CD4-positive, alpha-beta T cell treated with Interleukin-4 for 1 hour (primary cell): Measurements from ENCODE around the gene LIN7B.

Experiments used
- DNase-seq, 2 donors: peaks; one replicate each; pipeline ENCODE4 v3.0.0-alpha.2; 2020 to 2022

Gene LIN7B

DNA sequence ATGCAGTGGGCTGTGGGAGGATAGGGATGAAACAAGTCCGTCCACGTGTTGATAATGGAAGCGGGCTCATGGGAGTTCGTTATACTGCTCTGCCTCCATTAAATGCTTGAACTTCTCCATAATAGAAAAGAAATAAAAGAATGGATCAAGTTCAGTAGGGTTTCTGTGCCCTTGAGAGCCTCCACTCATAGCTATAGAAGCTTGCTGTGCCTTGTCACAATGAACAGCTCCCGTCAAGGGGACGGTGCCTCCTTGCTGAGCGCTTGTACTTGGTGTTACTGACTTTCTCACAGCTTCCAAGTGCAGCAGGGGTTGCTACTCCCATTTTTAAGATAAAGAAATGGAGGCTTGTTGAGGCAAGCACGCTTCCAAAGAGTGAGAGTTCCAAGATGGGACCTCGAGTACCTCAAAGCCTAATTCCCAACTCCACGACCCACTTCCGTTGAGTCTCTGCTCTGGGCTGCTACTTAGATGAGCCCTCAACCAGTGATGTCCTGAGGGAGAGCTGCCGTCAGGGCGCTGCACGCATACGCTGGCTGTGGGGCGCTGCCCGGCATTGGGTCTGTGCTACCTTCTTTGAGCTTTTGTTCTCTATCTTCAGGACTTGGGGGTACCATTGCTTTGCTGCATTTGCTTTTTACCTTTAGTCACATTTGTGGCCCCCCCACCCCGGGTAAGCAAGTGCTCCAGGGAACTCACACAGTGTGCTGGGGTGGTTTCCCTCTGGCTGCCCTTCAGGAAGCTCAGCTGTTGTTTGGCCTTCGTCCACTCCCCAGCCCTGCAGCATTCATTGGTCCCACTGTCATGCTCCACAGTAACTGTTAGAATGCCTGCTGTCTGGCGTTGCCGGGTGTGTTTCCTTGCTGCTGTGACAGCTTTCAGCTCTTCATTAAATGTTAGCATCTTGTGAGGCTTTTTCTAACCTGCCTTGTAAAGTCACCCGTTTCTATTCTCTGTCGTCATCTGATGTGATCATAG, 19.4 kb upstream of the LIN7B start:
- DNase-seq, result no peak

DNA sequence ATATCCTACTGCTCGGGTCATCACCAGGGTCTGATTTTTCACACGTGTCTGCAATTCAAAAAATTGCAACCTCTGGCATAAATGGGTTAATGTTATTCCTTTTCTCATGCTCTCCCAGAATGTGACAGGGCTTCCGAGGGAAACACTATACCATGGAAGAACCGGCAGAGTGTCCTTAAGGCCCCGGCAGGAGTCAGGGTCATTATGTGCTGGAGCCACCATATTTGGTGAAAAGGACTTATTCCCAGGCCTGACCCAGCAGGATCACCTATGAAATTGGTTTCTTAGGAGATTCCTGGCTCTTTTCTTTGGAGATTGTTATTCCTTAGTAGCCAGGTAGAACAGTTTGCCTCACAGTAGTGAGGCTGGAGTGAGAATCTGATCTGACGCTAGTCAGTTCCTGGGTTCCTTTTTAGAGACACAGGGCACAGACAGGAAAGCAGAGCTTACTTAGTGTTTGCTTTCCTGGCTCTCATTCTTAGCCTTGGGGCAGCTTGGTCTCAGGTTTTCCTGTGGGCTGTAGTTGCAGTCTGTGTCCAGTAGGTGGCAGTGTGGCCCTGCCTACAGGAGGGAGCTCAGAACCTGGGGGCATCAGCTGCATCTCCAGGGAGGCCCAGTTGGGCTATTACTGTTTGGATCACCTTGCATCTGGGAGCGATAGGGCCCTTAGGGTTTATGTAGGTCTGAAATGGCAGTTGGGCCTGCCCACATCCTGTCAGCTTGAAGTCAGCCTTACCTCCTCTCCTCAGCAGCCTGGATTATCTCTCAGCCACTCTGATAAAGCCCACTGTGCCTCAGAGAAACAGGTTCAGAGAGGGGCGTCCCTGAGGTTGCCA, 16.5 kb upstream of the LIN7B start:
- peak; percentile 80 to 85 for DNase-seq

DNA sequence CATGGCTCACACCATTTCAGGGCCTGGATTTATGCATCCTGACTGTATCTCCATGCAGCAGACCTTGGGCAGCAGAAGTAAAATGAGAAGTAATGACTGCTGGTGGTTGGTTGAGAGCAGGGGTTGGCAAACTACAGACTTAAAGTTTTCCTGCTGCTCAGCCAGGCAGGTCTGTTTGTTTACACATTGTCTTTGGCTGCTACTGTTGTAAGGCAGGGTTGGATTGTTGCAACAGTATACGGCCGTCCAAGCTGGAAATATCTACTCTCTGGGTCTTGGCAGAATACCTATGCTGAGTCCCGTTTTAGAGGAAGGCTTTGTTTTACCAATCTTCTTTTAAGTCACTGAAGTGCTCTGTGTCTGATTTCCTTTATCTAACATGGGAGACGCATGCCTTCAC, 15.4 kb upstream of the LIN7B start:
- no peak for DNase-seq

DNA sequence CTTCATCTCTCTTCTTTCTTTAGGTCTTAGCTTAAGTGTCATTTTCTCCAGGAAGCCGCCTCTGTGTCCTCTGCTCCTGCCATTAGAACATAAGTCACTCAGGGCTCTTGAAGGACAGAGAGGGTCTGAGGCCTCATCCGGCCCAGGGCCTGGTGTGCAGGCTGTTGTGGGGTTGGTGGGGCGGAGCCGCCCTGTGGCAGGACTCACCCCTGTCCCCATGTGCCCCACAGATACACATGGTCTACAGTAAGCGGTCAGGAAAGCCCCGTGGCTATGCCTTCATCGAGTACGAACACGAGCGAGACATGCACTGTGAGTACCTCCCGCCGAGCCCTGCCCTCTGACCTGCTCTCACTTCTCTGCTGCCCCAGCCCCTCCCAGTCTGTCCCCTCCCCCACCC, 13.0 kb upstream of the LIN7B start:
- DNase-seq, result no peak

DNA sequence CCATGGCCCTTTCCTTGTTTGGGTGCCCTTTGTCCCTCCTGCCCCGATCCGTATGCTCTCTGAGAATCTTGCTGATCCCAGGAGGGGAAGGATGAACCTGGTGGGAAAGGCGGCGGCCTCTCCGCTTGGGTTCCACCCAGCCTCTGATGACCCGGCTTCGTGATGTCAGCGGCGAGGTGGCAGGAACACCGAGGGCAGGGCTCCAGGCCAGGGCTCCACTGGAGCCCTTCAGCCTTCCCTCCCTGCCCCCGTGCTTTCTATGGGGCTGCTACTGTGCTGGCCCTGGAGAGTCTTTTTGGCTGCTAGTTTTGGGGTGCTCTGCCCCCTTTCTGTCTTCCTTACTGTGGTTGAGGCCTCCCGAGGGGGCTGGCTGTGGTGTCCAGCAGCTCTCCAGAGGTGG, 11.9 kb upstream of the LIN7B start:
- no peak for DNase-seq

DNA sequence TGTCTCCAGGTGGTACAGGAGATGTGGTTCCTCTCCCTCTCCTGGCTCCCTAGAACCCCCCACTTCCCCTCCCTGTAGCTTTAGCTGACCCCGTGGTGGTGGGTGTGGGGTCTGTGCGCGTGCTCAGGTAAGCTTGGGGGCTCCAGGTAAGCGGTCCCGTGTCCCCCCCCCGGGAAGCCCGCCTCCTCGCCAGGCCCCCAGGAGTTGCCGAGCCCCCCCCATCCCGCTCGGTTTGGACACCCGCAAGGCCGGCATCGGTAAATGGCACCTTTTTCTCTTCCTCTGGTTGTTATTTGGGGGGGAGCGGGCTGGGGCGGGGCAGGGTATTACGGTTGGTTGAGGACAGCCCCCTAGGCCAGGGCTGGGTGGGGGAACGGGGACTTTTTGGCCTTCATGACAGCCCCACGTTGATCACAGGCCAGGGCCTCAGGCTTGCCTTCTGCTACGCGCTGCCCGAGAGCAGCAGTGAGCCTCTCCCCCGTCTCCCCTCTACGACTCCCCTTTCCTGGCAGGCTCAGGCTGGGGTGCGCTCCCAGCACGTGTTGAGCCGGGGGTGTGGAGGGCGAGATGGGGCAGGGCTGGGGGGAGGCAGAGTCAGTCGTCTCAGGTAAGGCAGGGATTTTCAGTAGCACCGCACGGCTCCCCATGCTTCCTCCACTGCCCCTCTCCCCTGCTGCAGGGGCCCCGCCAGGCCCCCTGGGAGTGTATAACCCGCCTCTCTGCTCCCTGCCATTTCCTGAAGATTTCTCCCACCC, 10.7 kb upstream of the LIN7B start:
- DNase-seq, result no peak

DNA sequence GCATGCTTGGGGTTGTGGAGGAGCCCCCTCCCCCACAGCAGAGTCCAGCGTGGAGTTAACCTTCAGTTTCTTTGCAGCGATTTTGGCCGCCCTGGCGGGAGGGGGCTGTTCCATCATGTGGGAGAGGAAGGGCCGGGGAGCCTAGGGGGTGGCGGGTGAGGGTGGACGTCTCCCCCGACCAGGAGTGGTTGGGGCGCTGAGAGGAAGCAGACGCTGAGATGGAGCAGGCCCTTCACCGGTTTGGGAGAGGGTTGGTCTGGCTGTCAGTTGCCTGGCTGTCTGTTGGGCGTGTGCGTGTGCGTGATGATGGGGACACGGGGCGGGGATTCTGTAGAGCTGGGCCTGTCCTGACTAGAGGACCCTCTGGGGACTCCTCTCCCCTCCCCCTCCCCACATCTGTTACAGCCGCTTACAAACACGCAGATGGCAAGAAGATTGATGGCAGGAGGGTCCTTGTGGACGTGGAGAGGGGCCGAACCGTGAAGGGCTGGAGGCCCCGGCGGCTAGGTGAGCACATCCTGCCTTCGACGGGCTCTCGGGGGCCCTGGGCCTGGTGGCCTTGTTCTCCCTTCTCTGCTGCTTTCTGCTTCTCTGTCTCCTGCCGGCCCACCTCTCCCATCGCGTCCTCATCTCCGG, 9.8 kb upstream of the LIN7B start:
- no peak for DNase-seq

DNA sequence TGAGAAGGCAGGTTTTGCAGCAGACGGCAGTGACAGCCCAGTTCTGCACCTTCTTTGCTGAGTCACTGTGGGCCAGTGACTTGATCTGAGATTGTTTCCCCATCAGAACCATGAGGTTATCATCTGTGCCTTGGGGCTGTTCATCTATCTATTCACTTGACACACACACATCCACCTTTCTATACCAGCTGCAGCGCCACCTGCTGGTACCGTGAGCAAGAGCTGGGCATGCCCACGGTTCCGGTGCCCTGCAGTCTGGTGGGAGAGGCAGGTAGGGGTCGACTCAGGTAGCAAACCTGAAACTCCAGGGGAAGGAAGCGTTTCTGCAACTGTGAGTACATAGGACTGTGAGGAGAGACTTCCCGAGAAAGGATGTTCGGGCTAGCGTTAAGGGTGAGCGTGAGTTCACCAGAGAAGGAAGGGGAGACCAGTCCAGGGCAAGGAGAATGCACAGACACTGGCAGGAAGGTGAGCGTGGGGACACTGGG, 7.5 kb upstream of the LIN7B start:
- peak; percentile 59 to 68 for DNase-seq

DNA sequence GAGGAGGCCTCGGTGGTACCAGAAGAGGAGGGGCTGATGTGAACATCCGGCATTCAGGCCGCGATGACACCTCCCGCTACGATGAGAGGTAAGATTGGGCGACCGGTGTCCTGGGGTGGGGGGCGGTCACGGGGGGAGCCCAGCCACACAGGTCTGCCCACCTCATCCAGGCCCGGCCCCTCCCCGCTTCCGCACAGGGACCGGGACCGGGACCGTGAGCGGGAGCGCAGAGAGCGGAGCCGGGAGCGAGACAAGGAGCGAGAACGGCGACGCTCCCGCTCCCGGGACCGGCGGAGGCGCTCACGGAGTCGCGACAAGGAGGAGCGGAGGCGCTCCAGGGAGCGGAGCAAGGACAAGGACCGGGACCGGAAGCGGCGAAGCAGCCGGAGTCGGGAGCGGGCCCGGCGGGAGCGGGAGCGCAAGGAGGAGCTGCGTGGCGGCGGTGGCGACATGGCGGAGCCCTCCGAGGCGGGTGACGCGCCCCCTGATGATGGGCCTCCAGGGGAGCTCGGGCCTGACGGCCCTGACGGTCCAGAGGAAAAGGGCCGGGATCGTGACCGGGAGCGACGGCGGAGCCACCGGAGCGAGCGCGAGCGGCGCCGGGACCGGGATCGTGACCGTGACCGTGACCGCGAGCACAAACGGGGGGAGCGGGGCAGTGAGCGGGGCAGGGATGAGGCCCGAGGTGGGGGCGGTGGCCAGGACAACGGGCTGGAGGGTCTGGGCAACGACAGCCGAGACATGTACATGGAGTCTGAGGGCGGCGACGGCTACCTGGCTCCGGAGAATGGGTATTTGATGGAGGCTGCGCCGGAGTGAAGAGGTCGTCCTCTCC, 6.3 kb upstream of the LIN7B start:
- DNase-seq, result no peak

DNA sequence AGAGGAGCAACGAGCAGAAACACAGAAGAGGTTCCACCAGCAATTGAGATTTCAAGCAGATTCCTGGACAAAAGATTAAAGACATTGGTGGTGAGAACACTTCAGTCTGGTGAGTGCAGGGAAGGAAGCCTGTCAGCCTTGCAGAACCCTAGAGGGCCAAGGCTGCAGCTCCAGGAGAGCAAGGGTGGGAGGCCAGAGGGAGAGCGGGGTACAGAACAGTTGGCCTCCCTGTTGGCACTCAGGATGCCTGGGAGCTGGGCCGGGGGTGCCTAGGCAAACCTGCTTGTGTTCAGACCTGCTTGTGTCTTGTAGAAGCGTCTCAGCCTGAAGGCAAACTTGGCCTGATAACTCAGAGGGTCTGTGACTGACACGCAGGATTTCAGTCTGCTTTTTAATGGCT, 5.1 kb upstream of the LIN7B start:
- no peak for DNase-seq

DNA sequence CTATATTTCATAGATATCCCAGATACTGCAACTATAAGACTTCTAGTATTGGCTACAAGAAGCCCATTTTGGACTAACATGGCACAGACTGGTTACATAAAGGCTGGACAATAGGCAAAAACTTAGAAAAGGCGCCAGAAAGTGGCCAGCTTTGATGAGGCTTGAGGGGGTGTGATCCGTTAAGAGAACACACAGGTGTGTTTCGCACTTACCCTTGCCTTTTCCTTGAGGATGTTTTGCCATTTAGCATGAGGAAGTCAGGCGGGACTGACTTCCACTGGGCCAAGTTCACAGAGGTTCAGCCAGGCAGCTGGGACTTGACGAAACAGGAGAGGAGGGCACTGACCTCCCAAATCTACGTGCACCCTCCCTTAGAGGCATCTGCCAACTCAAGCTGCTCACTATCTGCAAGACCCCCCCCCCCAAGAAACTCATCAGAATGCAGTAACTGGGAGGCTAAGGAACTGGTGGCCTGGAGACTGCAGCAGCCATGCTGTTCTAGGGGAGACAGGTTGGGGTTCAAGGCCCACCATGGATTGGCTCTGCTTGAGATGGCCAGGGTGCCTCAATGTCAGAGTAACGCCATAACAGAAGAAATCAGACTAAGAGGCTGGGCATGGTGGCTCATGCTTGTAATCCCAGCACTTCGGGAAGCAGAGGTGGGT, 4.5 kb upstream of the LIN7B start:
- DNase-seq, result no peak

DNA sequence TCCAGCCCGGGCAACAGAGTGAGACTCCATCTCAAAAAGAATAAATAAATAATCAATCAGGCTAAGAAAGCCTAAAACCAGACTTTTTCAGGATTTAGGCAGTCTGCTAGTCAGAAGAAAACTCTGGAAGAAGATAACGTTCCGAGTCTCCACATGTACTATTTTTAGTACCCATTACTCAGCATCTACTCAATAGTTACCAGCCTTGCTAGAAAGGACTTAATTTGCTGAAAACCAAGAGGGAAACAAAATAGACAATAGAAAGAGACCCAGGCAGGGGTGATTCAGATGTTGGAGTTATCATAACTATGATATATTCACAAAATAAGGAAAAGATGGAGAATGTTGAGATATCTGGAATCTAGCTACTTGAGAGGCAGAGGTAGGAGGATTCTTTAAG, 3.6 kb upstream of the LIN7B start:
- no peak for DNase-seq

DNA sequence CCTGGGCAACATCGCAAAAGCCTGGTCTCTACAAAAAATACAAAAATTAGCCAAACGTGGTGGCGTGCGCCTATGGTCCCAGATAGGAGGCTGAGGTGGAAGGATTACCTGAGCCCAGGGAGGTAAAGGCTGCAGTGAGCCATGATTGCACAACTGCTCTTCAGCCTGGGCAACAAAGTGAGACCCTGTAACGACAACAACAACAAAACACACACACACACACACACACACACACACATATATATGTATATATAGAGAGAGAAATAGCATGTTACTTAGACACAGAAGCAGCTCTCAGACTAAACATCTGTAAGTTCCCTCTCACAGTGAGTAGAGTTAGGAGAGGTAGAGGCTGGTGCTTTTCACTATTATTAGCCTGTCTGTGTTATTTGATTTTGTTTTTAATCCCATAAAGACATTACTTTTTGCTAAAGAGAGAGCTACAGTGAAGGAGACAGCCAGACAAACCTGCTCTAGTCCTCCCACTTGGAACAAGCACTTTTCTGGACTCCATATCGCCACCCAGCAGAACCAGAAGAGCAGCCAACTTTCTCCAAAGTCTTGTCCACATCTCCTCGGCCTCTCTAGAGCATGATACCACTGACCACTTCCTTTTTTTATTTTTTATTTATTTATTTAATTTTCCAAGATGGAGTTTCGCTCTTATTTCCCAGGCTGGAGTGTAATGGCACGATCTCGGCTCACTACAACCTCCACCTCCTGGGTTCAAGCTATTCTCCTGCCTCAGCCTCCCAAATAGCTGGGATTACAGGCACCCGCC, 2.8 kb upstream of the LIN7B start:
- DNase-seq, result no peak

DNA sequence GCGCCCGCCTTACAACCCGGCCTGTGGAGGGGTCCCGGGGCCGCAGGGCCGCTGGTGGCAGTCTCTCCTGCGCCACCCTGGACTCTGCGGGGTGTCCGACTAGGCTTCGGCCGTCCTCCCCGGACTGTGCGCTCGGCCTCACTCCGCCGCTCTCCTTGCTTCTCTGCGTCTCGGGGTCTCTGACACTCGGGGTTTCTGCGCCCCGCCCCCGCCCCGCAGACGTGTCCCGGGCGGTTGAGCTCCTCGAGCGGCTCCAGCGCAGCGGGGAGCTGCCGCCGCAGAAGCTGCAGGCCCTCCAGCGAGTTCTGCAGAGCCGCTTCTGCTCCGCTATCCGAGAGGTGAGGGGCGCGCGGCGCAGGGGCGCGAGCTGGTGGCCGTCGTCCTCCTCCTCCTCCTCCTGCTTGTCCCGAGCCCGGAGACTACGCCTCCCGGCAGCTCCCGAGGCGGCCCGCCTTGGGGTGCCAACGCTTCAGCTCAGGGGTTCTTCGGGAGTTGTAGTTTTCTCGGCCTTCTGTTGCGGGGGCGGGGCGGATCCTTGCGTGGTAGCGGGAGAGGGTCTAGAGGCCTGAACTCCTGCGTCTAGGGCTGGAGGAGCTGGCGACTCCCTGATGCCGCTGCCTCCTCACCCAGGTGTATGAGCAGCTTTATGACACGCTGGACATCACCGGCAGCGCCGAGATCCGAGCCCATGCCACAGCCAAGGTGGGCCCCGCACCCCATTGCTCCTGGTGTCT, 627 bp downstream of the LIN7B start:
- DNase-seq, result peak; percentile 55 to 56

DNA sequence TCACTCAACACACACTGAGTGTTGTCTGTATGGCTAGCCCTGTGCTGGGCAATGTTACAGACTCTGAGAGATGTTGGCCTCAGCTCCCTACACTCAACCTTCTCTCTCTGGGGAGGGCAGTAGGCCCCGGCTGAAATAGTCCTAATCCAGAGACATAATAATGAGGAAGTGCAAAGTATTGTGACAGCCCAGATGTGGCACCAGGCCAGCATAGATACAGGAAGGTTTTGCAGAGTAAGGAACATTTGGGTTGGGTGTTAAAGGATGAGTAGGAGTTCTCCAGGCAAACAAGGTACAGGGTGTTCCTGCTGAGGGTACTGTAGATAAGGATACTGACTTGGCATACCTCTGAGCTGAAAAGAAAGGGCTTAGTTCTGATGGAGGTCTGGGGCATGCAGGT, 2.4 kb downstream of the LIN7B start:
- no peak for DNase-seq

DNA sequence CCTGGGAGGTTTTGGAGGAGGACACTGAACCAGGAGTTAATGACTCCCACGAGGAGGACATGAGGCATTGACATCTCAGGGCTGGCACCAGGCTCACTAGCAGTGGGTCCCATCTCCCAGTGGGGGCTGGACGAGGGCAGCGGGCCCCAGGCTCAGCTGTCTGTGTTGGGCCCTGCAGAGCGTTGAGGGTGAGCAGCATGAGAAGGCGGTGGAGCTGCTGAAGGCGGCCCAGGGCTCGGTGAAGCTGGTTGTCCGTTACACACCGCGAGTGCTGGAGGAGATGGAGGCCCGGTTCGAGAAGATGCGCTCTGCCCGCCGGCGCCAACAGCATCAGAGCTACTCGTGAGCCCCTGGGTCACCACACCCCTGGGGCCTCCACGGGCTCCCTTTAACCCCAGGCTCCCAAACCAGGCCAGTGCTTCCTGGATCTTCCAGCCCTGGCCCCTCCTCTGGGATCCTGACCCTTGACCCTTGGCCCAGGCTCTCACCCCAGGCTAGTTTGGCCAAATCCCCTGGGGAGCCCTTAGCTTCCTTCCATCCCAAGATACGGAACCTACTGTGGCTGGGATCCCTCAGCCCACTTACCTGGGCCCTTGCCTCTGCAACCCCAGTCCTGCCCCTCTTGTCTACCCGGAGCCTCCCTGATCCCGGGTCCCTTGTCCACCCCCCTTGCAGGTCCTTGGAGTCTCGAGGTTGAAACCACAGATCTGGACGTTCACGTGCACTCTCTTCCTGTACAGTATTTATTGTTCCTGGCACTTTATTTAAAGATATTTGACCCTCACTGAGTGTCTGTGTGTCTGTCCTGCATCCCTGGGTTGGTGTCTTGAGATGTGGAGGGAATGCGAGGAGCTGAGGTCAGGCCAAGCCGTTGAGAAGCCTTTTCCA, 3.8 kb downstream of the LIN7B start:
- DNase-seq, result no peak

DNA sequence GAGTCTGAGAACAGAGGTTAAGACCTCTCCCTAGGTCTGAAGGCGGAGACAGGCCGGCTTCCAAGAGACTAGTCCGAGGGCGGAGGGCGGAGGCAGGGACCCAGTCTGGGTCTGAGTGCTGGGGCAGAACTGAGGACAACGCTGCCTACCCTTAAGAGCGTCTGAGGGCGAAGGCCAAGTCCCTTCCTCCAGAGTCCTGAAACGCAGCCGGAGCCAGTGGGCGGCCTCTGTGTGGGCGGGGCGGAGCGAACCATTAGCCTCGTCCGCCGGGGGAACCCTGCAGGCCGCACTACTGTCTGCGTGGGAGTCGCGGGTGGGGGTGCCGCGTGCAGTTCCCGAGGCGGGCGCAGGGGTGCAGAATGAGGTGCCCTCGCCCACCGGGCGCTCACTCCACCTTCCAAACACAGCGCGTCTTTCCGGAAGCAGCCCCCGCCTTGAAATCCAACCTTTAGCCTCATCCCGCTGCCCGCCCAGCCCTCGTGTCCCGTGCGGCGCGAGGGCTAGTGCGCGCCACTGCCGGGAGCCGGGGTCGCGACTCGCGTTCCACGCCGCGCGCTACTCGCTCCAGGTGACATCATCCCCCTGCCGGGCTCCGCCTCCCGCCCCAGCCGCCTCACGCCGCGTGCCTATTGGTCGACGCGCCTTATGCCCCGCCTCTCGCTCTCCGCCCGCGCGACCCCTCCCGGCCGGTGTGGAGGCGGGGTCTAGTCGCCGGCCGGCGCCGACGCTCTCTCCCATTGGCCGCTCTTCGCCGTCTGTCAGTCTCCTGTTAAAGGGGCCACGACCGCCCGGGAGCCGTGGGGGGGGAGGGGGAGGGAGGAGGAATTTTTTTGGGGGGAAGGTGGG, 4.6 kb downstream of the LIN7B start, which contains the start of gene C19orf73:
Gene C19orf73 (minus strand): TSS at position 579 of the 846 bp plus-strand sequence. CDS start 121 bp downstream, at position 458.
- DNase-seq, result peak; percentile 96 to 97
